Measurements from ENCODE around the gene IKZF4.

IKZF4 gene

DNA sequence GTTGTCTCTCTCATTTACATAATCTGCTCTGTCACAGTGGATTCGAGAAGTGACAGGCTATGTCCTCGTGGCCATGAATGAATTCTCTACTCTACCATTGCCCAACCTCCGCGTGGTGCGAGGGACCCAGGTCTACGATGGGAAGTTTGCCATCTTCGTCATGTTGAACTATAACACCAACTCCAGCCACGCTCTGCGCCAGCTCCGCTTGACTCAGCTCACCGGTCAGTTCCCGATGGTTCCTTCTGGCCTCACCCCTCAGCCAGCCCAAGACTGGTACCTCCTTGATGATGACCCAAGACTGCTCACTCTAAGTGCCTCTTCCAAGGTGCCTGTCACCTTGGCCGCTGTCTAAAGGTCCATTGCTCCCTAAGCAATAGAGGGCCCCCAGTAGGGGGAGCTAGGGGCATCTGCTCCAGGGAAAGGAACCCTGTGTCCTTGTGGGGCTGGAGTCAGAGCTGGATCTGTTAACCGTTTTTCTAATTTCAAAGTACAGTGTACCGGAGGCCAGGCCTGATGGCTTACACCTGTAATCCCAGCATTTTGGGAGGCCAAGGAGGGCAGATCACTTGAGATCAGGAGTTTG, 64.2 kb downstream of the IKZF4 start:
- no peak for DNase-seq

GRCh38 chr12:56086096-56086495, 65.3 kb downstream of the IKZF4 start:
- DNase-seq: no peak

GRCh38 chr12:56086608-56087007, 65.8 kb downstream of the IKZF4 start:
- no peak for DNase-seq

- no peak for DNase-seq
These were observed 66.4 kb downstream of the IKZF4 start for GRCh38 chr12:56087220-56087619.

Measured in NCI-H2081 treated with DMSO at 0.1 percent for 48 hours (cell line).